Measurements from ENCODE around the gene FAM98B. TPM values are rescaled to one million over a fixed set of nuclear protein-coding genes. Genes with fewer than 3 reads are reported as not detected.
A peak's percentile ranks its signal among the peaks of the same experiment; 100 is the strongest.

Gene FAM98B
- 10 to 100 TPM; 54.2 to 81.9 TPM for total RNA-seq

DNA sequence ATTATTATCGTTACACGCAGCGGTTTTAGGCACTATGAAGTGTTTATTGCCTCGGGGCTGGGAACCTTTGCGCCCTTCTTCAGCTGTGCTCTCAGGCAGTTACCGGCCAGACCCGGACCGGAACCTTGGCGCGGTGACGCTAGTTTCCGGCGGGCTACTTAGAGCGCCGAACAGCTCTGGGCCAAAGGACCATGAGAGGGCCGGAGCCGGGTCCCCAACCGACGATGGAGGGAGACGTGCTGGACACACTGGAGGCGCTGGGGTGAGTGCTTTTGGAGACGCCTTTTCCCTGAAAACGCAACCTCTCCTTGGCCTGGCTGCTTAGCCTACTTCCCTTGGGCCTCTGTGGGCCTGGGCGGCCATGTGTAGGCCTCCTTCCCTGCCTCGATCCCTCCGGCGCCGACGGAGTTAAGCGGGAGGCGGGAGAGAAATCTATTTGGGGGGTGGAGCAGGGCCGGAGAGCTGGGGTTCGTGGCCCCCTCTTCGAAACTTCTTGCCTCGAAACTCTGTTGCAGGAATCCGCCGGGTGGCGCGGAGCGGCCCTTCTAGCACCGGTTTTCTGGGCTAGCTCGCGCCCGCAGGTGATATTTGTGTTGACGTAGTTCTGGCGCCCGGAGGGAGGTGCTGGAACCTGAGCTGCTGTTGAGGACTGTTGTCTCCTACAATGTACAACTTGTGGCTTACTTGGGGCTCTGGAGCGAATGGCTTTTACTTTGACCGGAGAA is at the start of gene FAM98B:
FAM98B (plus strand) TSS at position 157 of the 725 bp plus-strand sequence; CDS start at position 192, 35 bp downstream.
- intact Hi-C loops (cut with DNase I, micrococcal nuclease), result loop anchor here in 1 of 2 experiments (1.0 to 2.0 kb wide), 4 partner anchors 111 to 1328 kb away; partner anchors contain the start of genes FSIP1, RASGRP1 and SPRED1
- ChIA-PET POLR2A (interaction anchor here (0.5 to 1.9 kb wide), 6 partner anchors 8 to 1187 kb away, joined by 3 to 4 read pairs (median 3); no protein-coding TSS in a partner anchor), CTCF (interaction anchor here (0.6 to 3.3 kb wide), 25 partner anchors 10 to 506 kb away, joined by 3 to 45 read pairs (median 5); partner anchors contain the start of gene RASGRP1)
- H3K36me3 Mint-ChIP-seq (ENCODE audit: low read depth), result peaks cover 4% of the 10 kb centered on the region
- peak within 1 kb of the TSS; percentile 93 for H3K27ac Mint-ChIP-seq
- no peaks in the 10 kb centered on the region for H3K27me3 Mint-ChIP-seq
- DNase-seq (peak; percentile 92), ATAC-seq (peak; percentile 92)
- no peaks in the 10 kb centered on the region for H3K9me3 Mint-ChIP-seq (ENCODE audit: low read depth)
- H3K4me1 Mint-ChIP-seq, result peaks cover 31% of the 10 kb centered on the region
- peak within 1 kb of the TSS; percentile 78 for H3K4me3 Mint-ChIP-seq

DNA sequence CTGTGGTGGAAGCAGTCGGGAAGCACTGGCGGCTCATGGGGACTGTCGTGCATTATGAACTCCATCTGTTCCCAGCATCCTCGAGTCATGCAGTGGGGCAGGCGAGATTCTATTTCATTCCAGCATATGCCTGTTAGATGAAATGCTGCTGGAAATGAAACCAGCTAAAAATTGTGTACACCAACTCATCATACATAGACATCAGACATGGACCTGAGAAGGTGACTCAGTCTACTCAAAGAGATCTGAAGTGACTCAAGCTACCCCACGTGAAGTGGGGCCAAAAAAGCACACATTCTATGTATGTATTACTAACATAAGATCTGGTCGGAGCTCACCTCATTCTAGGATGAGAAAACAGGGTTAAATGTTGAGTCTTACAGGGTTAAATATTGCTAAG is 47.5 kb upstream of the FAM98B start:
- CTCF ChIA-PET, result interaction anchor here (1.2 kb wide), 1 partner anchor 19 kb away, joined by 4 read pairs; no protein-coding TSS in a partner anchor
- ATAC-seq, result peak; percentile 77
- intact Hi-C loops (cut with DNase I, micrococcal nuclease), result no loop called here
- peak; percentile 4 for DNase-seq
- Mint-ChIP-seq H3K27me3 (peaks cover 14% of the 10 kb centered on the region), H3K27ac (no peak overlapping the region), H3K9me3 (ENCODE audit: low read depth) (no peaks in the 10 kb centered on the region), H3K4me3 (no peak overlapping the region), H3K4me1 (no peaks in the 10 kb centered on the region), H3K36me3 (ENCODE audit: low read depth) (no peaks in the 10 kb centered on the region)
- POLR2A ChIA-PET, result no interaction called here

DNA sequence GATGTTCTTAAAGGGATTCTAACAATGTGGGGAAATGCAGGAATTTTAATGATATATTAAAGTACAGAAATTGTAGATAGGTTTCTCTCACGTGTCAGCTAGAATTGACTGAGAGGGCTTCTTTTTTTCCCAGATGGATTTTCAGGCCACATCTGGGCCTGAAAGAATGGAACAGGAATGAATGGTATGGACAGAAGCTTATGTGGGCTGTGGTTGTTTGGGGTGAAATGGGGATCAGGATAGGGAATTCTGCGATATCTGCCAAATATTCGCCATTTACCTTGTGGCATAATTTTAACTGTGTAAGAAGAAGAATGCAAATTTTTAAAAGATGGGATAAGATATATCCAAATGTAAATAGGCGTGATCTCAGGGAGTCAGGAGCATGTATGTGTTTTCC is 45.4 kb upstream of the FAM98B start:
- intact Hi-C loops (cut with DNase I, micrococcal nuclease), result no loop called here
- POLR2A ChIA-PET, result no interaction called here
- no peak for ATAC-seq
- Mint-ChIP-seq H3K4me3 (no peak overlapping the region), H3K36me3 (ENCODE audit: low read depth) (no peaks in the 10 kb centered on the region), H3K27me3 (peaks cover 16% of the 10 kb centered on the region), H3K4me1 (no peaks in the 10 kb centered on the region), H3K27ac (no peak overlapping the region), H3K9me3 (ENCODE audit: low read depth) (no peaks in the 10 kb centered on the region)
- DNase-seq, result no peak
- CTCF ChIA-PET, result no interaction called here

DNA sequence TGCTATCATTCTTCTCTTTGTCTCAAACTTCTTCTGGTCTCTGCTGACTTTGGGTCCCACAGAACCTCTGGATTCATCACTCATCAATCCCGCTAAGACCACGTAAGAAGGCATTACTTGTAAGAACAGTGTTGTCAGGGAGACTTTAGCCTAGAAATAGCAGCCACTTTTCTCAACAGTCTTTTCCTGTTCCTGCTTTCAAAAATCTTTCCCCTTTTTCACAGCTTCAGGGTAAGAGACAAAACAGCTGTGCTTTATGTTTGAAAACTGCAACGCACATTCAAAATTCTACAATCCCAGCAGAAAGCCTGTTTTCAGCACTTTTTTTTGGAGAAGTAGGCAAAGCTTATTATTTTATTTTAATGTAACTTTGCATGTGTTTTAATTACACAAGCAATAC is 42.0 kb upstream of the FAM98B start:
- no peak for ATAC-seq
- ChIA-PET CTCF (interaction anchor here (1.0 to 2.8 kb wide), 4 partner anchors 8 to 295 kb away, joined by 3 to 8 read pairs (median 5); no protein-coding TSS in a partner anchor), POLR2A (no interaction called here)
- Mint-ChIP-seq H3K4me1 (no peaks in the 10 kb centered on the region), H3K27me3 (peaks cover 28% of the 10 kb centered on the region), H3K27ac (no peak overlapping the region), H3K36me3 (ENCODE audit: low read depth) (no peaks in the 10 kb centered on the region), H3K4me3 (no peak overlapping the region), H3K9me3 (ENCODE audit: low read depth) (no peaks in the 10 kb centered on the region)
- intact Hi-C loops (cut with DNase I, micrococcal nuclease), result no loop called here
- no peak for DNase-seq

GRCh38 chr15:38412466-38412865 is 41.5 kb upstream of the FAM98B start:
- H3K4me3 Mint-ChIP-seq, result no peak overlapping the region
- H3K36me3 Mint-ChIP-seq (ENCODE audit: low read depth), result no peaks in the 10 kb centered on the region
- intact Hi-C loops (cut with DNase I, micrococcal nuclease), result no loop called here
- DNase-seq (no peak), ATAC-seq (no peak)
- H3K27ac Mint-ChIP-seq, result no peak overlapping the region
- H3K4me1 Mint-ChIP-seq, result no peaks in the 10 kb centered on the region
- H3K9me3 Mint-ChIP-seq (ENCODE audit: low read depth), result no peaks in the 10 kb centered on the region
- ChIA-PET POLR2A (interaction anchor here (0.6 kb wide), 1 partner anchor 861 kb away, joined by 3 read pairs; no protein-coding TSS in a partner anchor), CTCF (interaction anchor here (2.6 to 2.8 kb wide), 2 partner anchors 12 to 27 kb away, joined by 7 to 8 read pairs; no protein-coding TSS in a partner anchor)
- H3K27me3 Mint-ChIP-seq, result peaks cover 31% of the 10 kb centered on the region

DNA sequence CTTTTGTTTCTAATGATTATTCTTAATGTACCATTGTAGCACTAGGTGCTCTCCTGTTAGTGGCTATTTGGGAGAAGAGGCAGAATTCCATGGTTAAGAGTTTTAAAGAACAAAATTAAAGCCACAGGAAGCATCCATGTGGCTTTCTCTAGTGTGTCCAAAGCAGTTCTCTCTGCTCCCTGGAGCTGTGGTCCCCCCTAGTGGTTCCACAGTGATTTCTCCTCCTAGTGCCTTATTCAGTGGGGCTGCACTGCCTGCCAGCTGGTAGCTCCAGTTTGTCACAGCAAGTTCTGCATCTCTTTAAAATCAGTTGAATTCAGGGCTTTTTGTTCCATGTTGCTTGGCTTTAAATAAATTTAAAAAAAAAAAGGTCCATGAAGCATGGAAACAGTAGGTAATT is 39.6 kb upstream of the FAM98B start:
- H3K4me1 Mint-ChIP-seq, result no peaks in the 10 kb centered on the region
- peaks cover 32% of the 10 kb centered on the region for H3K27me3 Mint-ChIP-seq
- H3K4me3 Mint-ChIP-seq, result no peak overlapping the region
- ChIA-PET CTCF (interaction anchor here (0.7 to 2.6 kb wide), 2 partner anchors 25 to 806 kb away, joined by 3 to 8 read pairs; no protein-coding TSS in a partner anchor), POLR2A (interaction anchor here (0.6 kb wide), 1 partner anchor 30 kb away, joined by 4 read pairs; no protein-coding TSS in a partner anchor)
- H3K27ac Mint-ChIP-seq, result no peak overlapping the region
- no peaks in the 10 kb centered on the region for H3K9me3 Mint-ChIP-seq (ENCODE audit: low read depth)
- no peak for ATAC-seq
- intact Hi-C loops (cut with DNase I, micrococcal nuclease), result no loop called here
- H3K36me3 Mint-ChIP-seq (ENCODE audit: low read depth), result no peaks in the 10 kb centered on the region
- DNase-seq, result peak; percentile 25

GRCh38 chr15:38421069-38421690 is 32.7 kb upstream of the FAM98B start:
- CTCF ChIA-PET, result interaction anchor here (0.6 to 2.5 kb wide), 4 partner anchors 19 to 277 kb away, joined by 3 to 12 read pairs (median 4); no protein-coding TSS in a partner anchor

GRCh38 chr15:38424101-38424552 is 29.8 kb upstream of the FAM98B start:
- Mint-ChIP-seq H3K36me3 (ENCODE audit: low read depth) (no peaks in the 10 kb centered on the region), H3K27ac (no peak overlapping the region), H3K4me1 (no peaks in the 10 kb centered on the region), H3K27me3 (peaks cover 19% of the 10 kb centered on the region), H3K9me3 (ENCODE audit: low read depth) (no peaks in the 10 kb centered on the region), H3K4me3 (no peak overlapping the region)
- intact Hi-C loops (cut with DNase I, micrococcal nuclease), result no loop called here
- DNase-seq (no peak), ATAC-seq (no peak)
- POLR2A ChIA-PET, result no interaction called here
- CTCF ChIA-PET, result interaction anchor here (1.1 to 2.4 kb wide), 4 partner anchors 13 to 276 kb away, joined by 3 to 10 read pairs (median 6); no protein-coding TSS in a partner anchor

More at GRCh38 chr15:38421069-38421690, 32.7 kb upstream of the FAM98B start:
- intact Hi-C loops (cut with DNase I, micrococcal nuclease), result no loop called here
- Mint-ChIP-seq H3K36me3 (ENCODE audit: low read depth) (no peaks in the 10 kb centered on the region), H3K9me3 (ENCODE audit: low read depth) (no peaks in the 10 kb centered on the region), H3K27me3 (peaks cover 28% of the 10 kb centered on the region), H3K27ac (no peak overlapping the region), H3K4me3 (no peak overlapping the region), H3K4me1 (no peaks in the 10 kb centered on the region)
- DNase-seq (no peak), ATAC-seq (no peak)
- POLR2A ChIA-PET, result no interaction called here

- POLR2A ChIA-PET, result no interaction called here
- Mint-ChIP-seq H3K4me1 (no peaks in the 10 kb centered on the region), H3K27me3 (peaks cover 19% of the 10 kb centered on the region), H3K9me3 (ENCODE audit: low read depth) (no peaks in the 10 kb centered on the region), H3K4me3 (no peak overlapping the region), H3K27ac (no peak overlapping the region), H3K36me3 (ENCODE audit: low read depth) (no peaks in the 10 kb centered on the region)
- intact Hi-C loops (cut with DNase I, micrococcal nuclease), result no loop called here
- CTCF ChIA-PET, result interaction anchor here (1.1 to 2.4 kb wide), 4 partner anchors 14 to 274 kb away, joined by 3 to 10 read pairs (median 6); no protein-coding TSS in a partner anchor
- no peak for DNase-seq
- no peak for ATAC-seq
These were observed 28.7 kb upstream of the FAM98B start for GRCh38 chr15:38425269-38425668.

DNA sequence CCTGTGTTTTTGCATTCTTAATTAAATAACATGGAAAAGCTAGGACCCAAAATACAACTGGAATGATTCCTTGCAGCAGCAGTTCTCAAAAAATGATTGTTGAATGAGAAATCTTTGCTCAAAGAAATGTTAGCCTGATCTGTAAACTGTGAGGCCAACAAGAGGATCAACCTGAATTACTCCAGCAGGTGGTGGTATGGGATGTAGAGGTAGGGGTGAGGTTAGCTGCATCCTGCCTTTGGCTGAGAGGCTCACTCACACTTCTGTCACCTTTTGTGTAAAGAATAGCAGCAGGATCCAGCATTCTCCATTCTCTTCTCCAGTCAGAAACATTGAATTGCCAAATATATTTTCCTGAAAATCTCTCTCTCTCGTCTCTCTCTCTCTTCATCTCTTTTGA is 26.5 kb upstream of the FAM98B start:
- intact Hi-C loops (cut with DNase I, micrococcal nuclease), result no loop called here
- no peak overlapping the region for H3K4me3 Mint-ChIP-seq
- ChIA-PET POLR2A (no interaction called here), CTCF (interaction anchor here (0.9 to 5.3 kb wide), 2 partner anchors 13 to 280 kb away, joined by 3 to 33 read pairs; no protein-coding TSS in a partner anchor)
- no peak for DNase-seq
- H3K9me3 Mint-ChIP-seq (ENCODE audit: low read depth), result no peaks in the 10 kb centered on the region
- ATAC-seq, result no peak
- peaks cover 16% of the 10 kb centered on the region for H3K27me3 Mint-ChIP-seq
- no peak overlapping the region for H3K27ac Mint-ChIP-seq
- H3K36me3 Mint-ChIP-seq (ENCODE audit: low read depth), result no peaks in the 10 kb centered on the region
- no peaks in the 10 kb centered on the region for H3K4me1 Mint-ChIP-seq

- Mint-ChIP-seq H3K9me3 (ENCODE audit: low read depth) (no peaks in the 10 kb centered on the region), H3K27me3 (peaks cover 12% of the 10 kb centered on the region), H3K4me1 (no peaks in the 10 kb centered on the region), H3K27ac (no peak overlapping the region), H3K4me3 (no peak overlapping the region), H3K36me3 (ENCODE audit: low read depth) (no peaks in the 10 kb centered on the region)
- intact Hi-C loops (cut with DNase I, micrococcal nuclease), result no loop called here
- ChIA-PET POLR2A (no interaction called here), CTCF (interaction anchor here (5.3 kb wide), 1 partner anchor 10 kb away, joined by 33 read pairs; no protein-coding TSS in a partner anchor)
- ATAC-seq (no peak), DNase-seq (no peak)
These were observed 23.7 kb upstream of the FAM98B start for GRCh38 chr15:38430106-38430760.
